Measurements from ENCODE around the gene ICAM2.

The ICAM2 gene

DNA sequence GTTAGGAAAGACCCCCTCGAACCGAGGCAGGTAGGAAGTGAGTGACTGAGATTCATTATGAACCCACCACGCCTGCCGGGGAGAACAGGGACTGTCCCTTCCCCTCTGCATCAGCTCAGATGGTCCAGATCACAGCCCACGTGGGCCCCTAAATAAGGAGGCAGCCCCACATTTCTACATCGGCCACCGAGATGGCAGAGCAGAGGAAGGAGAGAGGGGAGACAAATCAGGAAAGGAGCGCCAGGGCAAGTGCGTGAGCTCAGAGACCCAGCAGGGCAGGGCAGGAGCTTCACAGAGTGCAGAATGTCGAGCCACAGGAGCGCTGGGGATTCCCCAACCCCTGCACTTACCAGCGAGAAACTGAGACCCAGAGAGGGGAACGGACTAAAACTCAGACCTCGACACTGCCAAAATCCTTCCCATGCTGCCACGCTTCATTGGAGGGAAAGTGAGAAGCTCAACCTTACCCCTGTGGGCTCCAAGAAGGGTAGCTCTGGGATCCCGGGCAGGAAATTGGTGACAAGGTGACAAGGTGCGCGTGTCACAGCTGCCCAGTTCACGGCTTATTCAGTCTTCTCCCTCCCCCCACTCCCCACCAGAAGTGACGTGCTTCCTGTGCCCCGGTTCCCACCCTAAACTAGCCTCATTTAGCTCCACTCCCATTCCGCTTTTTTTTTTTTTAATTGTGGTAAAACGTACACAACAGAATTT lies at the start of gene ICAM2:
TSS of gene ICAM2 (minus strand) at position 578 of the 711 bp plus-strand sequence. CDS start 13,942 bp downstream, outside the sequence.
- peak; percentile 80 to 85 for DNase-seq

DNA sequence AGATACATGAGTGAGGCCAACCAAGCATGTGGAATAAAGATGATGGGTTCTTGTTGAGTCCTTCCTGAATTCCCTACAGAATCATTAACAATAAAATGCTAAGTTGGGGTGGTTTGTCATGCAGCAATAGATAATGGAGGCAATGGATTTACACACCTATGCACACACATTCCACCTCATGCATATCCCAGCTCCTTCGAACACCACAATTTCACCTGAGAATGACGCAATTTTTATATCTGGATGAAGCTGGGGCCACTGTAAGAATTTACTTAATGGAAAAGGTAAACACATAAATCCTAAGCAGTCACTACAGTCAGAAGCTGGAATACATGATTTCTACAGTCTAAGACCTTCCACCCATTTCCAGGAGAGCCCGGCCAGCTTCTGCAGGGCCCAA lies 49.8 kb upstream of the ICAM2 start:
- no peak for DNase-seq

DNA sequence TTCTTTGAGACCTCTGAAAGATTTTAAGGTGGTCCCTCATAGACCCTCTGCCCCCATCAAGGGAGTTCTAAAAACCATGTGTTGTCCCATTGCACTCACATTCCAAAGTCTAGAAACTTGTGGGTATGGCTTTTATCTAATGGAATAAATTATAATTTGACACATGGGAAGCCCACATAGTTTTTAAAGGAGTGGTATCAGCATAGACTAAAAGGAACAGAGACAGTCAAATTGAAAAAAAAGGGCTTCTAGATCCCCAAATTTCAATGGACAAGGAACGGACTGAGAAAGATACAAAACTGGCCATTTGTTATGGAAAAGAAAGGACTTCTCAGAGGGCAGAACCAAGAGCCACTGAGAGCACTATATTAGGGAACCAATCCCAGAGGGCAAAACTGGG lies 48.7 kb upstream of the ICAM2 start:
- DNase-seq: no peak

DNA sequence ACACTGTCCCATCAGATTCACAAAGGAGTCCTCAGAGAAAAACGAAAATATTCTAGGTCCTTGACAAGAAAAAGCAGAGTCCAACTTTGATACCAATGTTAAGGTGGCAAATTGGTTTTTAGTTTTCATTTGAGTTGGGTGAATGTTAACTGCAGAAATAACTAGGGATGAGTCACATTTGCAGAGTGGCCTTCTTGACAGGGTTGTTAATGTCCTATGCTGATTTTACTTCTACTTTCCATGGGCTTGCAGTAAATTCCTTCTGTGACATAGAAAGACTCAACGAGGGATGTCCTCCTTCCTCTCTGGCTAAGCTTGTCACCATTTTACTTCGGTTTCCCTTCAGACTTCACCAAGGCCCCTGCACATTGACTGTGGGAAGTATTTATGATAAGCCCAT lies 47.2 kb upstream of the ICAM2 start:
- DNase-seq: no peak

DNA sequence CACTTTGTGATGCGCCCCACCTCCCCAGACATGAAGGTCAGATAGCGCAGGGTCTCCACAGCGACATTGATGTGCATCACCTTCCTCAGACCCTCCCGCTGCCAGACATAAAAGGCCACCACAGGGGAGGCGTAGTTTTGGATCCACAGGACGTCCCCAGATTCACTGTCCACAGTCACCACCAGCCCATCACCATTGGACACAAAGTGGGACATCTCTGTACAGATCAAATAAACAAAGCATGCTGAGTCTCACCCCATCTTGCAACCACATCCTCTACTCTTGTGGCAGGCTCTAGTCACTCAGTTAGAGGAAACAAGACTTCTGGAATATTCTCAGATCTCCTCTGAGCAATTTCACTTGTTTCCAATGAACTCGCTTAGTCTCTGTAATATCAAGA lies 46.3 kb upstream of the ICAM2 start:
- DNase-seq: no peak

DNA sequence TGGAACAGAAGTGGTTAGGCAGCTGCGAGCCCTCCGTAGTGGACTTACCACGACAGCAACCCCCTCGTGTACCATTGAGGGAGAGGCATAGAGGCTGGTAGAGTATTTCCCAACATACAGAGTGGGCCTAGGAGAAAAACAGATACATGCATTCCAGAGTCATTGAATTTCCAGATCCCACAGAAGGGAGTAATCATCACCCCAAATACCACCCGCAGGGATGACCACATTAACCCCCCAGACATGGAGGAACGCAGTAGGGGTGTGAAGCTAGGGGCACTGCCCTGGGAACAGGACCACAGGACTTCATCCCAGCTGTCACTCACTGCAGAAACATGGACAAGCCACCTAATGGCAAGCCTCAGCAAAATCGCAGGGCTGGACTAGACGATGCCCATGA lies 44.7 kb upstream of the ICAM2 start:
- DNase-seq: no peak

DNA sequence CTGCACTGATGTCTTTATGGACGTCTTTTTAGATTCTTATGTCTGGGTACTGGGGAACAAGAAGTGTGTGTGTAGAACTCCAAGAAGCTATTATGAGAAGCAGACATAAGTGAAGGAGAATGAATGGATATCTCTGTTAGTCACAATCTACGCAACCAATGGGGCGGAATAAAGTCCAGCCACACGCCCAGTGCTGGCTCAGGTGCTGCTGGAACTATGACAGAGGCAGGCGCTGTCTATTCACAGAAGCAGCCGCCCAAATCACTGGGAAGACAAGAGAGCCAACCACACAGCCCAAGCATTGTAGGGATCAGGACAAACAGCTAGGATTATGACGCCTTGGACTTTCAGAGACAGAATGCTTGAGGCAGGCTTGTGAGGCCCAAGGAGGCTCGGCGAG lies 43.9 kb upstream of the ICAM2 start:
- no peak for DNase-seq

DNA sequence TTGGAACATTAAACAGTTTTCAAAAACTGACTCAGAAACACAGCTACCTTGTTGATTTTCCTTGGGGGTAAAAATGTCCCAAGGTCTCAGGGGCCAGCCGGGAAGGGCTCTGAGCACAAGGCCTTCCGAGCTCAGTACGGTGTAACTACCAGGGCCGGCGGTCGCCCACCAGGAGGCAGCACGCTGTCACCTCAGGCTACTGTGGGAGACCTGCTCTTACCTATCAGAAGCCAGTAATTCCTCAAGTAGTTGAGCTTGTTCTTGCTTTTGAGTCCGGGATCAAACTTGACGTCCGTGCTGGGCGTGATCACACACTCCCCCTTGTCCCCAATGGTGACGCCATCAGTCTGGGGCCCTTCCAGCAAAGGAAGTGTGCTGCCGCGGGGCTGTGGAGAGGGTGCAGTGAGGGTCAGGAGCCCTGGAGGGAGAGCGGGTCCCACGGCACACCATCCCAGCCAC lies 43.4 kb upstream of the ICAM2 start:
- peak; percentile 62 to 64 for DNase-seq

DNA sequence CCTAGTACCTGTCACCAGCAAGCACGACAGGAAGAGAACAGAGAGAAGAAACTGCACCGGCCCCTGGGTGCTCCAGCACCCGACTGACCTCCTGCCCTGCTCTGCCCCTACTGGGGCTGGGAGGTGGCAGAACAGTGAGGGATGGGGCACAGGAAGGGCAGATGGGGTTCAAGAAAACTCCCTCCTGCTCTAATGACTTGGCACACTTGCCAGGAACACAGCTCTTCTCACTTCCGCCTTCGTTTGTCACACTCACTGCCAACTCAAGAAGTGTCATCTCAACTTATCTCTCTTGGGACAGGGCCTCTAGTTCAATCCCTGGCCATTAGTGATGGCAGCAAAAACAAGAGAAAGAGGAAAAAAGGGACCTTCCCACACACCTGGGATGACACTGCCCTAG lies 42.7 kb upstream of the ICAM2 start:
- no peak for DNase-seq

DNA sequence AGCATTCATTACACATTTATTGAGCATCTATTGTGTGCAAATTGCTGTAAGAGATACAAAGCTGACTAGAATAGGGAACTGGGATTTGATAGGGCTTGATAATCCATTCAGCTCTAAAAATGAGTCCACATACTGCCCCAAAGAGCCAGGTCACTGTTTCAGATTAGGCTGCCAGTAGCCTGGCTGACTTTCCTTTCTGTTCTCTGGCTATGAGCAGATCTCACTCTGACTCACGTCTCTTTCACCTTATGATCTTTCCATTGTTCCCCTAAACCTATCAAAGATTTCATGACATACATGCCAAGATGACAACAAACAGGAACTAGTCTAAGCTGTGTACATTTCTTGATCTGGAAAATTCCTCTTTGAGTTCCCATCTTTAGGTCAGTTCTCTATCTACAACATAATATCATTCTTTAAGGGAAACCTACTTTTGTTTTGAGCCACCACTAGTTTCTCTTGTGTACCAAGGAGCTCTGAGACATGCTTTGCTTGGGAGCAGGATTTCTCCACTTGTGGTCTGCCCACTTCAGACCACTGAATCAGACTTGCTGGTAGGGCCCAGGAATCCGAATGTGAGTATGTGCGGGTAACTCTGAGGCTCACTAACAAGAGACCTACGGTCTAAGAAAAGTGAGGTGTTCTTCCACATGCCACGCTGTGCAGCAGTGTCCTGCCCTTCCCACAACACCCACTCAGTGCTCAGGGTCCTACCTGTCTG lies 40.9 kb upstream of the ICAM2 start:
- peak in 1 of 2 donors; percentile 29 for DNase-seq

DNA sequence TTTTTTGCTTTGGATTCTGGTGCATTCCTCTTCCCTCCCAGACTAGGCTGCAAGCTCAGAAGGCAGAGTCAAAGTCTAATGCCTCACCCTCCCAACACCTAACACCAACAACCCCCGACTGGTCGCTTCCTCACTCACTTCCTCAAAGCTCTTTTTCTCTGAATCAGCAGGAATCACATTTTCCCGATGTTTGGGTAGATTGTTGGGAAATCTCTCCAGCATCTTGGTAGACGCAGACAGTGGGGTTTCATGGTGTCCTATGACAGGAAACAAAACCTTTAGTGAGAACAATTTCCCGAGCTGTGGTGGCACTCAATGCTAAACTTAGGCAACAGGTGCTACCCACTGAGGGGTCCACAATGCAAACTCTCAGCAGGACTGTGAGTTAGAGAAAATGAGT lies 39.9 kb upstream of the ICAM2 start:
- DNase-seq: no peak

DNA sequence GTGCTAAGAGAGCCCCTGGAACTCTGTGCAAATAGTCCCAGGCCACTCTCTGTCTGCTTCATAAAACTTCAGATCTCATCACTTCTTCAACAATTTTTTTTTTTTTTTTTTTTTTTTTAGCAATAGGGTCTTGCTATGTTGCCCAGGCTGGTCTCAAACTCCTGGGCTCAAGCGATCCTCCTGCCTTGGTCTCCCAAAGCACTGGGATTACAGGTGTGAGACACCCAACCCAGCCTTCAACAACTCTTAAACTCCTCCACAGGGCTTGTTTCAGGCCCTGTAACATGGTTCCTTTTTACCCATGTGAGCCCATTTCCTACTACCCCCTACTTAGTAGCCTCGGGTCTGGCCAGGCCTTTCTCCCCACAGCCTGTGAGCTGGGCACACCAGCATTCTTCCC lies 39.3 kb upstream of the ICAM2 start:
- no peak for DNase-seq

DNA sequence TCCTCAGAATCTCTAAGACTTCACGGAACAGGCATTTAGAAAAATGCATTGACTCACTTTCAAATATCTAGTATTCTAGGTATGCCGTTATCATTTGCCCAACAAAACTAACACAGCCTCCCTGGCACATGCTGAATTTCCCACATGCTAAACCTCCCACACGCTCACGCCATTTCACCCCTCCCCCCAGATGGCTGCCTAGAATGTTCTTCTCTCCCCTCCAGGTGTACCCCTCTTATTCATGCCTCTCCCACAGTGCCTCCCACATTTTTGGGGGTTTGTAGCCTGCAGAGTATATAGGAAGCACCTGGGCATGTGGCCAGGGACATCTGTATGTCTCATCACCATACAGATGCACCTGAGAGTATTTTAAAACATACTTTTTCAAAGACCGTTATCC lies 38.2 kb upstream of the ICAM2 start:
- DNase-seq: no peak

DNA sequence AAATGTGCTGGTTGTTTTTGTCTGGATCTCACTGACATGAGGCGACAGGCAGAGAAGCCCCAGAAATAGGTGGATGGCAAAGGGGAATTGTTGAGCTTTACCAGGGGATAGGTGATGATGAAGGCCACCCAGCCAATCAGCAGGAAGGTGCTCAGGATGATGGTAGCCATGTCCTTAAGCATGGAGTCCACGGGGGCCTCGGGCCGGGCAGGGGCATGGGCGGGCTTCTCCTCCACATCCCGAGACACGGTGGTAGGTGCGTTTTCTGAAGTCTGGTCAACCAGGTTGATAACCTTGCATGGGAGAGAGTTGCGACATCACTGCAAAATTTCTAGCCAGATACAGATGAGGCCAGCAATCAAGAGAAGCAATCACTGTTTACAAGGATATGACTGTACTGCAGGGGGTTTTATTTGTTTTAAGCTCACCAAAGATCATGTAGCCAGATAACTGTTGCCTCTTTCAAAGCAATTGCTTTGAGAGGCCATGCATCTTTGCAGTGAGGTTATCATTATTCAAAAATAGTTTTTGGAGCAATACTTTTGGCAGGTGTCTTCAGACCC lies 37.3 kb upstream of the ICAM2 start:
- DNase-seq: no peak

DNA sequence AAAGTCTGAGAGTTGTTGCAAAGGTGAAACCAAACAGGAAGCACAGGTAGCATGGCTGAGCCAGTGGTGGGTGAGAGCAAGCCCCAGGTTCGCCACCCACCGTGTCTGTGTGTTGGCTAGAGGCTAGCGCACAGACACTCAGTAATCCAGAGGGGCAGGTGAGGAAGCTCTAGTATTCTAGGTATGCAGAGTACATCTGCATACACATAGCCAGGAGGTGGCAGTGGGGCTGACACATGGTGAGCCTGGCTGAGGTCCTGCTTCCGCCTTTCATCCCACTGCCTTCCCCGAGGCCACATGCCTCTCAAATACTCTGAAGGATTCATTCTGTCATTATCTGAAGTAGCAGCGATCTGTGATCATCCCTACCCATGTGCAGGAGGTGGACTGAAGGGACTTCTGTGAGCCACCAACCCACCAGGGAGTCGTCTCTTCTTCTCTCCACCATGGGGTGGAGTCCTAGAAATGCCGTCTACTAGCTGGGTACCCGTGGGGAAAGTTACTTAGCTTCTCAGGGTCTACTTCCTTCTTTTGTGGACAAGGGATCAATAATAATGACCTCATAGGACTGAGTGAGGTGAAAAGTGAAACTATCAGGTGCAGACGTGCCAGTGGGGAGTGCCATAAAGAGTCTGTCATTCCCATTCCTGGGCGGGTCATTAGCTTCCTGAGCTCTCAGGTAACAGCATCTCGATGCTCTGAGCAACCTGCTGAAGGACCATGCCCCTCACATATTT lies 36.0 kb upstream of the ICAM2 start:
- no peak for DNase-seq

DNA sequence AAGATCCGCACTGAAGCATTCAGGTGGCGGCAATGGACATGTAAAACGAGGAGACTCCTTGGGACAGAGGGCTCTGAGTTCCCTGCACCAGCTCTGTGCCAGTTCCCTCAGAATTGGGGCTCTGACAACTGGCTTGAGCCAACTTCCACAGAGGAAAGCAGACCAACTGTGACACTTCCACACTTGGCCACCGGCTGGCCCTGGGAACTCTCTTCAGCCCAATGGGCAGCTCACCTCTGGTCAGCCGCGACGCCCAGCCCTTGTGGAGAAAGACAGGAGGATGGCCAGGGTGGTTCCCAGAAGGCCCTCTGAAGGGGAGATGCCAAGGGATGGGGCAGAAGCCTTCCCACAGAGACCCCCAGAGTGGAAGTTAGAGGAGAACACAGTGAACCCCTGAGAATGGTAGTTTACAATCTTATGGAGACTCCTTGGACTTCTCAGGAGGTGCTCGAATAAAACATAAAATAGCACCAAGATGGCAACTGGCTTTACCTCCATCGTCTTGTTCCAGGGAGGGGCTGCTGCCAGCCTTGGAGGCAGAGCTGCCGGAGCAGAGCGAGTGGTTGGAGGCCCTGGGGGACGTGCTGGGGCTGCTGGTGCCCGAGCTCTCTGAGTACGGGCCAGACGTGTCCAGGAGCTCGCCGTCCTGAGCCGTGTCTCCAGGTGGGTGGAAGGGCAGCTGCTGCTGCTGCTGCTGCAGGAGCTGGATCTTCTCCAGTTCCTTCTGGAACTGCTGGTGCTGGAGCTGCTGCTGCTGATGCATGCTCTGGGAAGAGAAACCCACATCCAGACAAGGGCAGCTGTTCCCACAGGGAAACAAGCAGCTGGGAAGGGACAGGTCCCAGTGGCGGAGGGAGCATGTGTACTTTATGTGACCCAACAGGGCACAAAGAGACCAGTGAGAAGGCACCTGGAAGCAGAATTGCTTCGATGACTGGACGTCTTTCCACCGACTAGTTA lies 35.0 kb upstream of the ICAM2 start:
- no peak for DNase-seq

DNA sequence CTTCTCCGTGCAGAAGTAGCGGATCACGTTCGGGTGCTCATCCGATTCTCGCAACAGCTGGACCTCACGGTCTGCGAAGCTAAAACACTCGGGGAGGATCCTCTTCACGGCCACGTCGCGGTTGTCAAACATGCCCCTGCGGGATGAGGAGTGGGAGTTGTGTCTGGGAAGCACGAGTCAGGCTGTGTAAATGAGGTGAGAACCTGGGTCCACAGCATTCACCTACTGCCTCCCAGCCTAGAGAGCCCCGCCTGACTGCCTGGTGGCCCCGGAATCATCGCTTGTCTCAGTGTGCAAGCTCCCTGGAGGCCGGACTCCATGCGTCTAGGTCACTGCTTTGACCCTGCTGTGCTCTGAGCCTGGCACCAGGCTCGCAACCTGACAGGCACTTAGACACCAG lies 33.9 kb upstream of the ICAM2 start:
- DNase-seq: no peak

DNA sequence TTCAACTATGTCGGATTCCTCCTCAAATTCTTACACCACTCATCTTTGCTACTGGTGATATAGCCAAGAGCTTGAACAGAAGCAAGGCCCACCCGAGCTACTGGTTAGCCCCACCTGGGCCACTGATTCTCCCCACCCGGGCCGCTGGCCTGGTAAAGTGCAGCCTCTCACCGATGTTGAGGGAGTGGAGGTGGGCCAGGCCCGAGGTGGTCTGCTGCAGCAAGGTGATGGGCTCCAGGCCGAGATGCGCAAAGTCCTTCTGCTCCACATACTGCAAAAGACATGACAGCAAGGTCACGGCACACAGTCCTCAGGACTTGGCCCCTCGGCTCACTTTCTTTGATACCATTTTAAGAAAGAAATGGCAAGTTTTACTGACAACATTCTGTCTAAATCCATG lies 32.7 kb upstream of the ICAM2 start:
- DNase-seq: no peak

DNA sequence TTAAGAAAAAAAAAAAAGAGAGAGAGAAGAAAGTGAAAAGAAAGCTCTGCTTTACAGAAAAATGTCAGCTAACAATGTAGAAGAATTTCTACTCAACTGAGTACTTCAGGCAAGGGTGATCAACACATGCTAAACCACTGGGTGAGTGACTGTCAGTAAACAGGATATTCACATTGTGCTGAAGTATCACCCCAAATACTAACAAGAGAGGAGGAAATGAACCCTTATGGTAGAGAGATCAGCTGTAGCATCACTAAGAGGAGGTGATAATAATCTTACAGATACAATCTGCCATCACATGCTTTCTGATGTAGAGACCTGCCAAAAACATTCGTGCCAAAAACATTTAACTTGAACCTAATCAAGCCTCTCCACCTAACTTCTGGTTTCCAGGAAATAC lies 30.7 kb upstream of the ICAM2 start:
- DNase-seq: no peak

DNA sequence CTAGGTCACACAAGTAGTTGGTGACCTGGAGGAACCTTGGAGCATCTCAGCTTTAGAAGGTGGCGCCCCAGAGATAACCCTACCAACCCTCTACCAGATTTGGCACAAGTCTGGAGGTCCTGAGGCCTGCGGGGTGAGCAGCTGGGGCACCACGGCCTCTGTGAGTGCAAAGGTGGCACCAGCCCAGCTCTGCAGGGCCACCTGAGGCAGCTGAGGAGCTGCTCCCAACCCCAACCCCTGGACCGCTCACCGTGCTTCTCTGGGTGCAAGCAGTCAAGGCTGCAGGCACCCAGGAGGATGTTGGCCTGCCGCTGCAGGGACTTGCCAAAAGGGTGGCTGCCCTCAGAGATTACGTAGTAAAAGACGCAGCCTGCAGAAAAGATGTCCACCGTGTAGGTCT lies 28.4 kb upstream of the ICAM2 start:
- no peak for DNase-seq

DNA sequence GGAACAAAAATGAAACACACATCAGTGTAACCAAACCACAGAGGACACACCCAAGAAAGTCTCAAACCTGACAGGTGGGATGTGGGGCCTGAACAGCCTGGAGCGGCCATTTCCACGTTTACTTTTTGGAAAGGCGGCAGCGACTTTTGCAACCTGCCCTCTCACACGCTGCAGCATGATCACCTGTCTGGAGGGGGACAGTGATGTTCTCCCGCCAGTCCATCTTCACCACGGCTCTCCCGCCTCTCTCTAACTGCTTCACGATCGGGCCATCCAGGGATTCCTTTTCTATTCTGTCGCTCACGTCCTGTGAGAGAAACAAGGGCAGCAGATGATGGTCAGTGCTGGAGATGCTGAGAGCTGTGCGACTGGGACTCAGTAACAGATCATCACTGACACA lies 24.7 kb upstream of the ICAM2 start:
- DNase-seq: no peak

DNA sequence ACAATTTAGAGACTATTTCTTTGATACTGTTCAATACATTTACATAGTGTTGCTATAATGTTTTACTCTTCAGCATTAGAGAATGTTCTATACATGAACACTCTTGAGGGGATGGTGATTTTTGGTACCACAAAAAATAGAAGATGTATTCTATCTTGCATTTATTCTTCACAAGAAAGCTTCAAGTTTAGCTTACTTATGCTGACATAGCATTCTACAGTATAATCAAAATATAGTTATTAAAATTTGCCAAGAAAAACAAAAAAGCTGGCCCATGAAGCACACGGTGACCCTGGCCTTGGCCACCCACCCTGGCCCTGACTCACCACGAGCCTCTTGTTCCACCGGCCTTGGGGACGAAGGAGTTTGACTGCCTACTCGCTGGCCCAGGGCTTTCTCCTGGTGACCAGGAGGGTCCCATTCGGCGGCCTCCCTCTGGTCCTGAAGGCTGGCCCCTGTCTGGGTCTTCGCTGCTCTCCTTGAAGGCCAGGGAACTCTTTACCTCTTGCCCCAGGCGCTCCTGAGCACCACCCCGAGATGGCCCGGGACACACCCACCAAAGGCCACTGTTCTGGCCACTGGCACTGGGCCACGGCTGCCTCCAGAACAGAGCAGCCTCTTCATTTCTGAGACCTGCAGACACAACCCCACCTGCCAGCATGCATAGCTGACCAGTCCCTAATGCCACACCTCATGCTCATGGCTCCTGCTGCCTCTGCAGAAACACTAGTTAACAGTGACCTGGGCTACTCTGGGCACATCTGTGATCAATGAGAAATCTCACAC lies 22.5 kb upstream of the ICAM2 start:
- DNase-seq: no peak

All from stimulated activated CD4-positive, alpha-beta T cell treated with anti-CD3 and anti-CD28 coated beads, Interleukin-2, amount 100 ng/mL, for 24 hours (primary cell).